DND-41 (cell line): ENCODE data around the gene RAB25.

Source experiments
- CTCF ChIP-seq: IDR thresholded peaks from 2 replicates; pipeline ENCODE4 v1.5.1; 2012; ENCODE audit warnings: borderline replicate concordance, low read length, moderate library complexity, mild to moderate bottlenecking; ENCODE audit not compliant: poor library complexity, severe bottlenecking; ENCODE audit errors: extremely low read depth
- EZH2 ChIP-seq: IDR thresholded peaks from 3 replicates; pipeline ENCODE4 v1.6.1; 2012; ENCODE audit warnings: borderline replicate concordance, low read depth, mild to moderate bottlenecking, moderate library complexity, low read length, inconsistent platforms; ENCODE audit not compliant: severe bottlenecking

- TF ChIP-seq CTCF: no peak
- no peak for TF ChIP-seq EZH2
Measured at GRCh38 chr1:156055281-156056048, 5.5 kb upstream of the RAB25 start.
